Ramos (cell line): ENCODE measurements around the gene MAP3K14.

Experiments
- in situ Hi-C: fragments of 300-500 bp; cut with MboI; formaldehyde crosslinking; loops from one replicate; pipeline ENCODE4 v1.14.3; 2022; ENCODE audit warnings: low sequenced_read_pairs; ENCODE audit not compliant: unreplicated experiment

MAP3K14 gene

GRCh38 chr17:45243750-45244149 lies 73.1 kb downstream of the MAP3K14 start:
- in situ Hi-C loops, result no loop called here

DNA sequence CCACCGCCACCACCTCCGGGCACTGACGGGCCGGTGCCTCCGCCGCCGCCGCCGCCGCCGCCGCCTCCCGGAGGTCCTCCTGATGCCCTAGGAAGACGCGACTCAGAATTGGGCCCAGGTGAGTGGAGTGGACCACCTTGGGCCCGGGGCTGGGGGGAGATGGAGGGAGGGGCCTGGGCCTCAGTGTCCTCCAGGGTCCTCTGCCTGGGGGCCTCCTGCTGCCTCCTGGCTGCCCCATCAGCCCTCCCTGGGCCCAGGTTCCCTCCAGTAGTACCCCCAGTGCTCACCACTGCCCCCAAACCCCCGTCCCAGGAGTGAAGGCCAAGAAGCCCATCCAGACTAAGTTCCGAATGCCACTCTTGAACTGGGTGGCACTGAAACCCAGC lies 74.8 kb downstream of the MAP3K14 start:
- in situ Hi-C loops, result no loop called here

DNA sequence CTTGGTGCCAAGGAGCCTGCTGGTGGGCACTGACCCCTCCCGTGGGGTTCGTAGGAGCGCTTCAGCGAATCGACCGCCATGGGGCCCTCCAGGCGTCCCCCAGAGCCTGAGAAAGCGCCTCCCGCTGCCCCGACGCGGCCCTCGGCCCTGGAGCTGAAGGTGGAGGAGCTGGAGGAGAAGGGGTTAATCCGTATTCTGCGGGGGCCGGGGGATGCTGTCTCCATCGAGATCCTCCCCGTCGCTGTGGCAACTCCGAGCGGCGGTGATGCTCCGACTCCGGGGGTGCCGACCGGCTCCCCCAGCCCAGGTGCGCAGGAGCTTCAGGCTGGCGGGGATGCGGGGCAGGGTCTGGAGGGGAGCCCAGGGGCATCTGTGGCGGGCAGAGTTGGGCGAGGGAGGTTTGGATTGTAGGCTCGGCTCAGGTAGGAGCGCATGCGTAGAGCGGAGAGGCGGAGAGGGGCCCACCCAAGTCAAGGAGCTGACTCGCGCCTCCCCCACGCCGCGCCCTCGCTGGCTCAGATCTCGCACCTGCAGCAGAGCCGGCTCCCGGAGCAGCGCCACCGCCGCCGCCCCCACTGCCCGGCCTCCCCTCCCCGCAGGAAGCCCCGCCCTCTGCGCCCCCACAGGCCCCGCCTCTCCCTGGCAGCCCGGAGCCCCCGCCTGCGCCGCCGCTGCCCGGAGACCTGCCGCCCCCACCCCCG lies 75.3 kb downstream of the MAP3K14 start:
- in situ Hi-C loops, result no loop called here

DNA sequence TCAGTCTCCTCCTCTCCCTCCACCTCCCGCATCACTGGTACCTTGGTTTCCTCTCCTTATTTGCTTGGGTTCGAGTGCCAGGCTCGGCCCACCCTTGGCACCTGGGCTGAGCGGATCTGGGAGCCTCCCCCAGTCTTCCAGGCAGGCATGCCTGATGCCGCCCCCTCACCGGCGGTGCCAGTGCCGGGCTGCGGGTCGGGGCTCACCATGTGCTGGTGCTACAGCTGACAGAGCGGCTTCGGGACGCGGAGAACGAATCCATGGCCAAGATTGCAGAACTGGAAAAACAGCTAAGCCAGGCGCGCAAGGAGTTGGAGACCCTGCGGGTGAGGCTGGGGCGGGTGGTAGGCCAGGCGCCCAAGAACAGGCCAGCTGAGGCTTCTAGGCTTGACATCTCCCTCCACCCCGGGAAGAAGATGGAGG lies 75.9 kb downstream of the MAP3K14 start:
- in situ Hi-C loops, result no loop called here

DNA sequence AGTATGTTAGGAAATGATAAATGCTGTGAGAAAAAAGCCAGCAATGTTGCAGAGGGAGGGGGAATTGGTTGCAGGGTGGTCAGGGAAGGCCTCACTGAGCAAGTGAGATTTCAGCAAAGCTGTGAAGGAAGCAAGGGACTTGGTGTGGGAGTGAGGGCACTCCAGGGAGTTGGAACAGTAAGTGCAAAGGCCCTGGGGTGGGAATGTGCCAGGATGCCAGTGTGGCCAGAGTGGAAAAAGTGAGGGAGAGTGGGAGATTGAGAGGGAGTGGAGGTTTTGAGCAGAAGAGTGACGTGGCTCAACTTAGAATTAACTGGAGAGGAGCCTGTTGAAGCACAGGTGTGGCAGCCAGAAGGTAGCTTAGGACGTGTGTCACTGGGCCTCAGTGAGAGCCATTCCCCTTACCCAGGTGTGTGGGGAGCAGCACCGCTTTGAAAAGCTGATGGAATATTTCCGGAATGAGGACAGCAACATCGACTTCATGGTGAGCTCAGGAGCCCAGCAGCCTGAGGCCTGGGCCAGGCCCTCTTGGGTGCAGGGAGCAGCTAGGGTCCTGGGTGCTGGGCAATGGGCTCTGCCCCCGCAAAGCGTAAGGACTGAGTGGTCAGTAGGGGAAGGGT lies 78.6 kb downstream of the MAP3K14 start:
- in situ Hi-C loops, result no loop called here

GRCh38 chr17:45237686-45238085 lies 79.1 kb downstream of the MAP3K14 start:
- in situ Hi-C loops, result no loop called here

- in situ Hi-C loops, result no loop called here
Observed at GRCh38 chr17:45236282-45236606, 80.6 kb downstream of the MAP3K14 start.

- in situ Hi-C loops, result no loop called here
Observed at GRCh38 chr17:45235416-45236281, 81.2 kb downstream of the MAP3K14 start.

DNA sequence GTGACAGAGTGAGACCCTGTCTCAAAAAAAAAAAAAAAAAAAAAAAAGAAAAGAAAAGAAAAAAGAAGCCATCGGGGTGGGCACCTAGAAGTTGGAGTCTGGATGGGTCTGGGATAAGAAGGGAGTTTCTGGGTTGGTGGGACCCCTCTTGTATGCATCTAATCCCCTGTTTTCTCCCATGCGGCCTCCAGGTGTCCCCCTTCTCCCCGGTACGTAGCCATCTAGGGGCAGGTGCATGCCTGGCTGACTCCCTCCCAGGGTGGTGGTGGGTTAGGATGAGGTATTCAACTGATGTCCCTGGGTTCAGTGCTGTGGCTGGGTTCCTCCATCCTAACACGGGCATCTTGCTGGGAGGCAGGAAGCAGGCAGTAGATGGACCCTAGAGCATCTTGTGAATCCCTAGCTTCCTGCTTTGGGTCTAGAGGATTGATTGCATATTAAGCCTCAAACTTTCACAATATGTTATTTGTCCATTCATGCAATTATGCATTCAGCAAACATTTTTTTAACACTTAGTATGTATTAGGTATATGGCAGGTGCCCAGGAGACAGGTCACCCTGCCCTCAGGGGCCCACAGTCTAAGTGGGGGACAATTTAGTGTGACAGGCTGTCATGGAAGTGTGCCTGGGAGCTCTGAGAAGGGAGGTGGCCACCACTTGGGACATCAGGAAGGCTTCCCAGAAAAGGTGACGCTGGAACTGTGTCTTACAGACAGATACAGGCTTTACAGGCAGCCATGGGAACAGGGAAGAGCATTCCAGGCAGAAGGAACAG lies 82.0 kb downstream of the MAP3K14 start:
- in situ Hi-C loops, result no loop called here

GRCh38 chr17:45233423-45233924 lies 83.3 kb downstream of the MAP3K14 start:
- in situ Hi-C loops, result no loop called here

DNA sequence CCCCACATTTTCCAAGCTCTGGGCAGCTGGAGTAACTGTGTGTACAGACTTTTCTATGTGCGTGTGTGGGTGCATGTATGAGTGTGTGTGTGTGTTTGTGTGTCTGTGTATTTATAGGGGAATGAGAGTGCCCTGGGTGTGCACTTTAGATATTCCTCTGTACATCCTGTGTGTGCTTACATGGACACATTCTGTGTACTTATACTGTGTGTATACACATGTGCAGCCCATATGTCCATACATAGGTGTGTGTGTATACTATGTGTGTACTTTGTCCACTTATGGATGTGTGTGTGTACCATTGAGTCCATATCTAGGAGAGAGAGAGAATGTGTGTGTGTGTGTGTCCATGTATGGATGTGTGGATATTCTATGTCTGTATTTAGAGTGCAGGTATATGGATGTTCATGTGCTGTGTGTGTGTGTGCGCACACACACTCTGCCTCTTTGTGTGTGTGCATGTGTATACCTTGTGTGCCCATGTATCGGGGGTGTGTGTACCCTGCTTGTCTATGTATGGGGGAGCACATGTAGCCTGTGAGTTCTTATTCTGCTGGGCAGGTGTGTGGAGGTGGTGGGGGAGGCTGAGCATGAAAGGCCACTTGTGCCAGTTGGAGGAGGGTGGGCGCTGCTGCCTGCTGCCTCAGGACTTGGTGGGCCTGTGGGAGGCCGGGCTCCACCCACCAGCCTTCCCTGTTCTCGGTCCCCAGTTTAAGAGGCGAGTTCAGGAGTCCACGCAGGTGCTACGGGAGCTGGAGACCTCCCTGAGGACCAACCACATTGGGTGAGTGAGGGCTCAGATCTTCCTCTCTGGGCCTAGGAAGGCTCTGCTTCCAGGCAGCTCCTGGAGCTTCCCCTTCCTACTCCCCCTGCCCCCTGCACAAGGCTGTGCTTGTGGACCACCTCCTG lies 84.1 kb downstream of the MAP3K14 start:
- in situ Hi-C loops, result no loop called here

DNA sequence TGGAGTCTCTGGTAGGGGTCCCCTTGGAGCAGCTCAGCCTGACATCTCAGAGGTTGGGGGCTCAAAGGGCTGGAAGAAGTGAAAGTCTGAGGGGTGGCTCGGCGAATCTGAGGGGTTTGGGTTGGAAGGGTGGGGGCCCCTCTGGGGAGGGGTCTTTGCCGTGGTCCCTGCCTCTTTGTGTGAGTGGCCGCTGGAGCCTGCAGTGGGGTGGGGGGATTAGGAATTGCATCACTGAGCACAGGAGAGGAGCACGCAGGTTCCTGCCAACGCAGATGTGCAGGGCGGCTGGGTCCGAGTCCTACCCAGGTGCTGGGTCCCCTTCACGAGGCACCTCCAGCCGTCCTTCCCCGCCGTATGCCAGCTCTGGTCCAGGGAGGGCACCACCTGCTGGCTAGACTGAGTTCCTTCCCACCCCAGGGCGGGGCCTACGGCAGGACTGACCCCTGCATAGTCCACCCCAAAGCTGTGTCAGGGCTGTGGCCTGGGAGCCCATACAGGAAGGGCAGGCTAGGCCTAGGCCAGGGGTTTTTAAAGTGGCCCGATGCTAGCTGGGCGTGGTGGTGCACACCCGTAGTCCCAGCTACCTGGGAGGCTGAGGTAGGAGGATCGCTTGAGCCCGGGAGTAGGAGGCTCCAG lies 85.2 kb downstream of the MAP3K14 start:
- in situ Hi-C loops, result no loop called here

DNA sequence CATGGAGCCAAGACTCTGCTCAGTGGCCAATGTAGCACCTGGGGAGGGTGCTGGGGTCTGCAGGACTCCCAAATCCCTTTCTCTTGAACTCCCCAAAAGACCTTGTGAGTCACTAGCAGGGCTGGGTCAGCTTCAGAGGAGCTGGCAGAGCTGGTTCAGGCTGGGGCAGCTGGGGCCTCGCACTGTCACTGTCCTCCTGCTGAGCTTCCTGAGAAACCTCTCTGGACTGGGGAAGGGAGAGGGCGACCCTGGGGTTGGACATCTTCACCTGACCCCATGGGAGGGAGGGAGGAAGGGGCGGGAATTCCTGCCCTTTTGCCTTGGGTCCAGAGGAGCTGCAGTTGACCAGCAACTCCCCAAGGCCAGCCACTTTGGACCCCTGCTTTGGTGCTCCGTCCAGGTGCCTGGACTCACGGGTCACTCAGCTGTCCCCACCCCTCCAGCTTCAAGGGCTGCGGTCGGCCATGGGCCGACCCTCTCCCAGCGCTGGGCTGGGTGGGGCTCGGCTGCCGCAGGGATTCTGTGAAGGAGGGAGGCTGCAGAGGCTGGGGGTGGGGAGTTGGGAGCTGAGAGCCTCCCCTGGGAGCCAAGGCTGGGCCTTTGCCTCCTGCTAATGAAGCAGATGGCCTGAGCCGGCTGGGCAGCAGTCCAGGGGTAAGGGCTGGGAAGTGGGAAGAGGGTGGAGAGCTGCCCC lies 85.9 kb downstream of the MAP3K14 start:
- in situ Hi-C loops, result no loop called here

DNA sequence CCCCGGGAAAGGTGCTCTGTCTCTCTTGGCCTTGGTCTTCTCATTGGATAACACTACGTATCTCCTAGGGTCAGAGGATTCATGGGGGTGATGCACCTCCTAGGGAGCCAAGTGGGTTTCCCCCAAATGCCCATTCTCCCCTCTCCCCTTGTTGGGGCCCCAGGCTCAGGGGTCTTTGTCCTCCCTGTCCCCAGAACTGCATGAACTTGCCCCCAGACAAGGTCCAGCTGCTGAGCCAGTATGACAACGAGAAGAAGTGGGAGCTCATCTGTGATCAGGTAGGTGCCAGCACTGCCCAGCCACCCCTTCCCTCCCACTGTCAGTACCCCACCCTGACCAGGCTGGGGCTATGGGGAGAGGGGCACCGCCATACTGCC lies 86.4 kb downstream of the MAP3K14 start:
- in situ Hi-C loops, result no loop called here

DNA sequence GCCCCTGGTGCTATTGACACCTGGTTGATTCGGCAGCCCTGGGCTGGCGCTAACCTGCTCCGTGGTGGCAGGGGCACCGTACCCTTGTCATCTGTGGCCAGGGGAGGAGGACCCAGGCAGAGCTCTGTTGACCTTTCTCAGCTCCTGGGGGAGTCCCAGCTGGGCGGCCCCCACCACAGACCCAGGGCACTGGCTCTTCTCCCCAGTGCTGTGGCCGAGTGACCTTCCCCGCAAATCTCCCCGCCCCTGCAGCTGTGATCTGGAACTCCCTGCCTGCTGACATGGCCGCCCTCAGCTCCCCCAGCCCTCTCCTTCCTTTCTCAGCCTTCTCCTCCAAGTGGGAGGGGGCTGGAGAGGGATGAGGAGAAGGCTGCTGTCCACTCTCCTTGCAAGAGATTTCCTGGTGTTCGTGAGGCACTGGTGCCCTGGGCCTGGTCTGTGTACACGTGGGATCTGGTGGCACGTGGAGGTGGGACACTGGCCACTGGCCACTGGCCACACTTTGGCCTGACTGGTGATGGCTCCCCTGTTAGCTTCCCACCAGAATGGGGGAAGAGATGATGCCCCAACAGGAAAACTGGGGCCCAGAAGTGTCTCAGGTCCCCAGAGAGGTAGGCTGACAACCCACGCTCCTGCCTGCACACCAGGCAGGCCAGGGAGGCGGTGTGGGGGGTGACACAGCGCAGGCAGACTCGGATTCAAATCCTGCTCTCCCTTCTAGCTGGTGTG lies 87.0 kb downstream of the MAP3K14 start:
- in situ Hi-C loops, result no loop called here

DNA sequence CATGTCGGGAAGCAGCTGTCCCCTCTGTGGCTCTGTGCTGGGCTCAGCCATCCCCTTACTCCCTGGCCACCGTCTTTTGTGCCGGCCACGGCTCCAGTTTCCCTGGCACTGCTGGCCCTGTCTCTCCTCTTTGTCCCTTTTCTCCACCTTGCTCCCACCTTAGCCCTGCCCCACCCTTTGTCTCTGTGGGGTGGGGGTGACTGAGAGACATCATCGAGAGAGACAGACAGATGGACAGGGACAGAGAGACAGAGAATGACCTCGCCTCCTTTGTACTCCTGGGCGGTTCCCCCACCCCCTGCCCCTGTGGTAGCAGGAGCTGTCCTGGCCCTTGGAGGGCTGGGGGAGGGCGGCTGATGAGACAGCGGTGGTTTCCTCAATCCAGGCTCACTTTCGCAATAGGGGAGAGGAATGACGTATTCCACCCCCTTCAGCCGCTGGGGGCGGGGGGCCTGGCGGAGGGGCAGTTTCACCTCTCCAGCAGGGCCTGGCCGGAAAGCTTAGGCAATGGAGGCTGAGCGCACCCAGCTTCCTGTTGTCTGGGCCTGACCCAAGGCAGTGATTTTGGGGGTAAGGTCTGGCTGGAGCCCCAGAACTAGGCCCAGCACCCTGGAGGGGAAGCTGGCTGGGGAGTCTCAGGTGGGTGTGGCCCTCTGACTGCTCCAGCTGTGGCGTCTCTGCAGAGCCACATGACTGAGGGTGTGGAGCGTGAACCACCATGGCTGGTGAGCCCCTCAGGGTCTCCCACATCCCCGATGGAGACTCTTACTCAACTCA lies 87.9 kb downstream of the MAP3K14 start:
- in situ Hi-C loops, result no loop called here
